T-helper 1 cell treated with Interleukin-12 subunit alpha and Interleukin-12 subunit beta and Interleukin-4 antibody, amounts not matched to agents 30 μg/mL and 1 μg/mL, for 36 hours (primary cell): ENCODE data around the gene TLL2.
A peak's percentile ranks its signal among the peaks of the same experiment; 100 is the strongest.

Experiments
- H3K27ac Mint-ChIP-seq: one replicate; pipeline ENCODE4 v1.8.0; 2021; ENCODE audit warnings: mild to moderate bottlenecking, mixed read lengths
- H3K27me3 Mint-ChIP-seq: one replicate; pipeline ENCODE4 v1.8.0; 2021; ENCODE audit warnings: low read depth, mixed read lengths
- H3K36me3 Mint-ChIP-seq: one replicate; pipeline ENCODE4 v1.8.0; 2021; ENCODE audit warnings: low read depth, mixed read lengths
- H3K4me1 Mint-ChIP-seq: one replicate; pipeline ENCODE4 v1.8.0; 2021; ENCODE audit warnings: low read depth, mixed read lengths
- H3K4me3 Mint-ChIP-seq: one replicate; pipeline ENCODE4 v1.8.0; 2021; ENCODE audit warnings: mild to moderate bottlenecking, moderate library complexity, mixed read lengths
- H3K9me3 Mint-ChIP-seq: one replicate; pipeline ENCODE4 v1.8.0; 2021; ENCODE audit warnings: mixed read lengths

The TLL2 gene

GRCh38 chr10:96413151-96413787 lies 100.5 kb downstream of the TLL2 start:
- Mint-ChIP-seq H3K27ac (no peak overlapping the region), H3K36me3 (no peaks in the 10 kb centered on the region), H3K4me3 (no peak overlapping the region)

GRCh38 chr10:96411716-96412320 lies 101.9 kb downstream of the TLL2 start:
- H3K9me3 Mint-ChIP-seq: no peaks in the 10 kb centered on the region
- H3K27ac Mint-ChIP-seq: no peak overlapping the region
- no peaks in the 10 kb centered on the region for H3K36me3 Mint-ChIP-seq
- H3K4me3 Mint-ChIP-seq: no peak overlapping the region
- peaks cover 17% of the 10 kb centered on the region for H3K27me3 Mint-ChIP-seq
- no peaks in the 10 kb centered on the region for H3K4me1 Mint-ChIP-seq

More at GRCh38 chr10:96413151-96413787, 100.5 kb downstream of the TLL2 start:
- Mint-ChIP-seq H3K27me3 (peaks cover 6% of the 10 kb centered on the region), H3K9me3 (no peaks in the 10 kb centered on the region), H3K4me1 (no peaks in the 10 kb centered on the region)

- H3K36me3 Mint-ChIP-seq: no peaks in the 10 kb centered on the region
- H3K4me3 Mint-ChIP-seq: no peak overlapping the region
- H3K4me1 Mint-ChIP-seq: no peaks in the 10 kb centered on the region
- peaks cover 28% of the 10 kb centered on the region for H3K27me3 Mint-ChIP-seq
- no peak overlapping the region for H3K27ac Mint-ChIP-seq
- no peaks in the 10 kb centered on the region for H3K9me3 Mint-ChIP-seq
Measured at GRCh38 chr10:96410296-96410695, 103.4 kb downstream of the TLL2 start.

GRCh38 chr10:96408201-96408600 lies 105.5 kb downstream of the TLL2 start:
- Mint-ChIP-seq H3K36me3 (no peaks in the 10 kb centered on the region), H3K27me3 (peaks cover 32% of the 10 kb centered on the region), H3K9me3 (no peaks in the 10 kb centered on the region), H3K4me3 (no peak overlapping the region), H3K27ac (no peak overlapping the region), H3K4me1 (no peaks in the 10 kb centered on the region)

GRCh38 chr10:96407560-96408069 lies 106.1 kb downstream of the TLL2 start:
- Mint-ChIP-seq H3K4me1 (no peaks in the 10 kb centered on the region), H3K27ac (no peak overlapping the region), H3K27me3 (peaks cover 32% of the 10 kb centered on the region), H3K9me3 (no peaks in the 10 kb centered on the region), H3K36me3 (no peaks in the 10 kb centered on the region), H3K4me3 (no peak overlapping the region)

- Mint-ChIP-seq H3K4me1 (no peaks in the 10 kb centered on the region), H3K9me3 (no peaks in the 10 kb centered on the region), H3K27ac (no peak overlapping the region), H3K36me3 (no peaks in the 10 kb centered on the region), H3K4me3 (no peak overlapping the region), H3K27me3 (peaks cover 41% of the 10 kb centered on the region)
Measured at GRCh38 chr10:96406091-96406490, 107.6 kb downstream of the TLL2 start.

- no peak overlapping the region for H3K4me3 Mint-ChIP-seq
- H3K9me3 Mint-ChIP-seq: no peaks in the 10 kb centered on the region
- no peak overlapping the region for H3K27ac Mint-ChIP-seq
- peaks cover 52% of the 10 kb centered on the region for H3K27me3 Mint-ChIP-seq
- H3K36me3 Mint-ChIP-seq: no peaks in the 10 kb centered on the region
- no peaks in the 10 kb centered on the region for H3K4me1 Mint-ChIP-seq
Measured at GRCh38 chr10:96402417-96403305, 111.1 kb downstream of the TLL2 start.

- H3K4me1 Mint-ChIP-seq: no peaks in the 10 kb centered on the region
- no peaks in the 10 kb centered on the region for H3K36me3 Mint-ChIP-seq
- no peak overlapping the region for H3K27ac Mint-ChIP-seq
- peaks cover 43% of the 10 kb centered on the region for H3K27me3 Mint-ChIP-seq
- H3K9me3 Mint-ChIP-seq: no peaks in the 10 kb centered on the region
- no peak overlapping the region for H3K4me3 Mint-ChIP-seq
Measured at GRCh38 chr10:96401036-96401435, 112.7 kb downstream of the TLL2 start.

GRCh38 chr10:96400465-96400864 lies 113.3 kb downstream of the TLL2 start:
- no peaks in the 10 kb centered on the region for H3K36me3 Mint-ChIP-seq
- peaks cover 44% of the 10 kb centered on the region for H3K27me3 Mint-ChIP-seq
- no peaks in the 10 kb centered on the region for H3K4me1 Mint-ChIP-seq
- no peaks in the 10 kb centered on the region for H3K9me3 Mint-ChIP-seq
- no peak overlapping the region for H3K27ac Mint-ChIP-seq
- no peak overlapping the region for H3K4me3 Mint-ChIP-seq

- Mint-ChIP-seq H3K27ac (peak overlapping the region; percentile 65), H3K4me1 (no peaks in the 10 kb centered on the region), H3K36me3 (no peaks in the 10 kb centered on the region), H3K9me3 (no peaks in the 10 kb centered on the region), H3K27me3 (peaks cover 43% of the 10 kb centered on the region), H3K4me3 (no peak overlapping the region)
Measured at GRCh38 chr10:96397902-96398301, 115.8 kb downstream of the TLL2 start.

GRCh38 chr10:96395931-96396877 lies 117.5 kb downstream of the TLL2 start:
- peaks cover 31% of the 10 kb centered on the region for H3K27me3 Mint-ChIP-seq
- no peak overlapping the region for H3K4me3 Mint-ChIP-seq
- H3K36me3 Mint-ChIP-seq: no peaks in the 10 kb centered on the region
- no peaks in the 10 kb centered on the region for H3K4me1 Mint-ChIP-seq
- no peaks in the 10 kb centered on the region for H3K9me3 Mint-ChIP-seq
- H3K27ac Mint-ChIP-seq: no peak overlapping the region

GRCh38 chr10:96390460-96390864 lies 123.3 kb downstream of the TLL2 start:
- no peak overlapping the region for H3K27ac Mint-ChIP-seq
- H3K36me3 Mint-ChIP-seq: no peaks in the 10 kb centered on the region
- H3K9me3 Mint-ChIP-seq: no peaks in the 10 kb centered on the region
- H3K4me1 Mint-ChIP-seq: no peaks in the 10 kb centered on the region
- H3K4me3 Mint-ChIP-seq: no peak overlapping the region
- H3K27me3 Mint-ChIP-seq: peaks cover 9% of the 10 kb centered on the region

GRCh38 chr10:96389785-96390184 lies 123.9 kb downstream of the TLL2 start:
- Mint-ChIP-seq H3K9me3 (no peaks in the 10 kb centered on the region), H3K36me3 (no peaks in the 10 kb centered on the region), H3K27ac (no peak overlapping the region), H3K4me3 (no peak overlapping the region), H3K4me1 (no peaks in the 10 kb centered on the region), H3K27me3 (peaks cover 5% of the 10 kb centered on the region)

- Mint-ChIP-seq H3K4me3 (no peak overlapping the region), H3K4me1 (no peaks in the 10 kb centered on the region), H3K9me3 (no peaks in the 10 kb centered on the region), H3K36me3 (no peaks in the 10 kb centered on the region), H3K27me3 (peaks cover 4% of the 10 kb centered on the region), H3K27ac (no peak overlapping the region)
Measured at GRCh38 chr10:96387601-96388000, 126.1 kb downstream of the TLL2 start.
